Suprapubic skin (tissue), 4 donors: ENCODE results near the gene VMAC.

Experiments used
- POLR2A ChIP-seq, 2 donors: fragments of 450-650 bp; IDR thresholded peaks; one replicate each; pipeline ENCODE4 v1.6.1; 2017; ENCODE audit warnings: antibody characterized with exemption in 2 of 2, mild to moderate bottlenecking in 2 of 2, moderate library complexity in 2 of 2
- POLR2AphosphoS5 ChIP-seq, 3 donors: sonication (generic); formaldehyde crosslinking; IDR thresholded peaks; one replicate each; pipeline ENCODE4 v1.6.1; 2017; ENCODE audit warnings: antibody characterized with exemption in 3 of 3

DNA sequence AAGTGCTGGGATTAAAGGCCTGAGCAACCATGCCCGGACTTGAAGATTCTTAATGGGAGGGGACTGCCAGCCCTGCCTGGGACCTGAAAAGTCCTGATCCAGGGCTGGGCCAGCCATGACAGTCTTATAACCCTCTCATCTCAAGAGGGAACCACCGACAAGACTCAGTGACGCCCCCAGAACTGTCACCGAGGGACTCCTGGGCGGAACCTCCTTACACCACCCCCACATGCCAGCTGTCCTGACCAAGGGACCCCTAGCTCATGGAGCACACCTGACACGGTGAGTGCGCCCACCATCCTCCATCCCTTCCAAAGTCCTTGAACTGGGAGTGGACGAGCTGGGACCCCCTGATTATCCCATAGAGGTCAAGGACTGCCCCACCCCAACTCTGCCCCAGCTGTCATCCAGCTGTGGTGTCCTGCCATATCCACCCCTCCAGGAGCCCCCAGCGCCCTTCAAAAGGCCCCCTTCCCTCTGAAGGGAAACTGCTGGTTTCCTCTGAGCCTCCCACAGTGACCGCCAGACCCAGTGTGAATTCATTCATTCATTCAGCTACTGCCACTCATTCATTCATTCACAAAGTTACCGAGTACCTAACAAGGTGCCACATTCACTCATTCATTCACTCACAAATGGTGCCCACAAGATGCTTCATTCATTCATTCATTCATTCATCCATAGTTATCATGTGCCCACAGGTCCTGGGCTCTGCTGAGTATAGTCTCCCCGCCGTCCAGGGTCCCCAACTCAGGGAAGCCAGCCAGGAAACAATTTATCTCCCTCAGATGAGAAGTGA is 4.7 kb upstream of the VMAC start:
- TF ChIP-seq POLR2AphosphoS5 (IDR thresholded peaks at IDR 0.05) (no peak), POLR2A (IDR thresholded peaks at IDR 0.05) (no peak)
